ENCODE results near the gene GFOD2.

GRCh38 chr16:67649494-67649931 is 69.6 kb downstream of the GFOD2 start:
- TF ChIP-seq CTCF (IDR thresholded peaks at IDR 0.05), result no peak
- TF ChIP-seq POLR2A (IDR thresholded peaks at IDR 0.05), result no peak
- no peak for TF ChIP-seq POLR2AphosphoS5 (IDR thresholded peaks at IDR 0.05; ENCODE audit: insufficient read depth in 1 of 2, low read depth in 1 of 2)

Data from vagina (tissue), 2 donors.